ENCODE data around the gene ABLIM2. TPM values are rescaled to one million over a fixed set of nuclear protein-coding genes. Genes with fewer than 3 reads are reported as not detected.

Gene ABLIM2
- total and polyA plus RNA-seq, 2 of the 8 experiments (the other 6 are each of a cell fraction or from before 2014, with no cell fraction given): 2.8 to 3.0 TPM

GRCh38 chr4:8164194-8164565 lies 5.6 kb upstream of the ABLIM2 start (continued):
- no peak for TF ChIP-seq TBP (IDR thresholded peaks at IDR 0.05; ENCODE audit: low read depth, low read length)

Measured in H1 (cell line).